Body of pancreas (tissue), 4 donors: ENCODE measurements around the gene ADGRF4. TPM values are rescaled to one million over a fixed set of nuclear protein-coding genes. Genes with fewer than 3 reads are reported as not detected.

Experiments
- ATAC-seq: fragments of 150-250 bp; one replicate; pipeline ENCODE4 v1.9.1; 2016
- DNase-seq, 4 donors: peaks; one replicate each; pipeline ENCODE4 v3.0.0-alpha.2; 2019
- H3K27ac ChIP-seq, 4 donors: fragments of 200-600 bp; sonication (generic); 1 replicate in 3 of 4; 2 replicates in 1 of 4; pipeline versions ENCODE4 v1.5.1 to v1.6.1; 2016 to 2019; ENCODE audit warnings: mild to moderate bottlenecking in 1 of 4, mixed read lengths in 1 of 4, moderate library complexity in 1 of 4
- H3K27me3 ChIP-seq, 2 donors: fragments of 200-600 bp; sonication (generic); one replicate each; pipeline ENCODE4 v1.6.0; 2016; ENCODE audit warnings: mild to moderate bottlenecking in 1 of 2
- H3K36me3 ChIP-seq, 2 donors: fragments of 200-600 bp; sonication (generic); replicated peaks in 1 of 2; 2 replicates each; pipeline ENCODE4 v1.5.1; 2016; ENCODE audit warnings: low read depth in 2 of 2; ENCODE audit not compliant: insufficient read depth in 1 of 2
- H3K4me1 ChIP-seq: fragments of 200-600 bp; sonication (generic); one replicate; pipeline ENCODE4 v1.6.0; 2016
- H3K4me3 ChIP-seq, 2 donors: fragments of 200-600 bp; sonication (generic); 1 replicate in 1 of 2; 2 replicates in 1 of 2; pipeline ENCODE4 v1.5.1; 2016 to 2019
- H3K9me3 ChIP-seq, 3 donors: fragments of 200-600 bp; sonication (generic); 1 replicate in 2 of 3; 2 replicates in 1 of 3; pipeline ENCODE4 v1.5.1; 2016
- POLR2A ChIP-seq, 3 donors: fragments of 450-650 bp; IDR thresholded peaks; one replicate each; pipeline ENCODE4 v1.6.1; 2016; ENCODE audit warnings: antibody characterized with exemption in 3 of 3, mild to moderate bottlenecking in 2 of 3
- WGBS, 2 donors: methylation state at CpG; one replicate each; pipeline ENCODE4 v1.1.5; 2017; 5-methylcytosine and 5-hydroxymethylcytosine counted together
- intact Hi-C: fragments of 100-400 bp; cut with DNase I; formaldehyde crosslinking; loops from one replicate; pipeline ENCODE4 v1.15.1; 2023
- total RNA-seq, 2 donors: library from RNA; depleted of rRNA; stranded (reverse); fragments of >200 nt; gene quantifications; one replicate each; pipeline ENCODE4 v1.1.0, GENCODE V29; 2016
- TF ChIP-seq, protein P1 (sequence below), 7 experiments: fragments of 450-650 bp in 4 of 7; fragments of 200-600 bp in 3 of 7; sonication (generic) in 3 of 7; IDR thresholded peaks; one replicate each; pipeline ENCODE4 v1.5.1; 2016 to 2019; ENCODE audit warnings: antibody characterized with exemption in 7 of 7

Gene ADGRF4
- not detected for total RNA-seq

- TF ChIP-seq, protein P1, sequence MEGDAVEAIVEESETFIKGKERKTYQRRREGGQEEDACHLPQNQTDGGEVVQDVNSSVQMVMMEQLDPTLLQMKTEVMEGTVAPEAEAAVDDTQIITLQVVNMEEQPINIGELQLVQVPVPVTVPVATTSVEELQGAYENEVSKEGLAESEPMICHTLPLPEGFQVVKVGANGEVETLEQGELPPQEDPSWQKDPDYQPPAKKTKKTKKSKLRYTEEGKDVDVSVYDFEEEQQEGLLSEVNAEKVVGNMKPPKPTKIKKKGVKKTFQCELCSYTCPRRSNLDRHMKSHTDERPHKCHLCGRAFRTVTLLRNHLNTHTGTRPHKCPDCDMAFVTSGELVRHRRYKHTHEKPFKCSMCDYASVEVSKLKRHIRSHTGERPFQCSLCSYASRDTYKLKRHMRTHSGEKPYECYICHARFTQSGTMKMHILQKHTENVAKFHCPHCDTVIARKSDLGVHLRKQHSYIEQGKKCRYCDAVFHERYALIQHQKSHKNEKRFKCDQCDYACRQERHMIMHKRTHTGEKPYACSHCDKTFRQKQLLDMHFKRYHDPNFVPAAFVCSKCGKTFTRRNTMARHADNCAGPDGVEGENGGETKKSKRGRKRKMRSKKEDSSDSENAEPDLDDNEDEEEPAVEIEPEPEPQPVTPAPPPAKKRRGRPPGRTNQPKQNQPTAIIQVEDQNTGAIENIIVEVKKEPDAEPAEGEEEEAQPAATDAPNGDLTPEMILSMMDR (IDR thresholded peaks at IDR 0.05), result no peak
- no peak for TF ChIP-seq POLR2A (IDR thresholded peaks at IDR 0.05)
- intact Hi-C loops, result no loop called here
- H3K27ac ChIP-seq, result no peak within 1 kb of the TSS
- no peak within 1 kb of the TSS for H3K4me3 ChIP-seq
- no peaks in the 10 kb centered on the region for H3K27me3 ChIP-seq
- no peaks in the 10 kb centered on the region for H3K9me3 ChIP-seq
- H3K4me1 ChIP-seq, result no peaks in the 10 kb centered on the region
- H3K36me3 ChIP-seq, result no peaks in the 10 kb centered on the region
- WGBS, 2 donors, result 74 to 83% methylated on average over 5 of the region's 5 CpGs
- ATAC-seq (no peak), DNase-seq (no peak)
Measured at GRCh38 chr6:47698342-47698787, at the start of gene ADGRF4. Gene ADGRF4 (plus strand): TSS chr6:47698580. CDS start chr6:47707246, 8,666 bp downstream.

GRCh38 chr6:47650553-47651432 lies 47.6 kb upstream of the ADGRF4 start:
- no peaks in the 10 kb centered on the region for H3K27me3 ChIP-seq
- H3K36me3 ChIP-seq, result no peaks in the 10 kb centered on the region
- TF ChIP-seq, protein P1 (IDR thresholded peaks at IDR 0.05), result no peak
- TF ChIP-seq POLR2A (IDR thresholded peaks at IDR 0.05), result no peak
- DNase-seq (no peak), ATAC-seq (no peak)
- no peaks in the 10 kb centered on the region for H3K4me1 ChIP-seq
- intact Hi-C loops, result no loop called here
- no peak overlapping the region for H3K4me3 ChIP-seq
- WGBS, 2 donors, result 53 to 55% methylated on average over 3 of the region's 3 CpGs
- H3K27ac ChIP-seq, result no peak overlapping the region
- no peaks in the 10 kb centered on the region for H3K9me3 ChIP-seq

DNA sequence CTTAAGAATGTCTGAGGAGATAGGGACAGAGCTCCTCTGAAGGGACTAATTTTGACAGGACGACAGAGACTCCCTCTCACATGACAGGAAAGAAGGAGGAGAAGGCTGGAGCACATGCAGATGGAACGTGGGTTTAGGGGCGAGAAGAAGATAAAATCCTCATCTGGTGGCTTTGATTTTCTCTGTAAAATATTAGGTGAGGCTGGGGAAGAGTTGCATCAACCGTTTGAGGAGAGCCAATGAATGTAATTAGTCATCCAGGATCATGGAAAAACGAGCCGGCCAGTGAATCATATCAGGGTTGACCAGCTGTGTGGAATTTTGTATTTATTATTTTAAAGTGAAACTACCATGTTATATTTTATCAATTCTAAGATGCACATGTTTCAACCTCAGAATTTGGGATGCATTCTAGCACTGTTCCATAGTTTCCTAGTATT lies 46.9 kb upstream of the ADGRF4 start:
- intact Hi-C loops, result no loop called here
- H3K27ac ChIP-seq, result no peak overlapping the region
- no peaks in the 10 kb centered on the region for H3K9me3 ChIP-seq
- no peak for DNase-seq
- no peaks in the 10 kb centered on the region for H3K36me3 ChIP-seq
- no peak for ATAC-seq
- H3K4me1 ChIP-seq, result no peaks in the 10 kb centered on the region
- 27 to 28% methylated on average over 6 of the region's 6 CpGs for WGBS, 2 donors
- no peaks in the 10 kb centered on the region for H3K27me3 ChIP-seq
- TF ChIP-seq, protein P1 (IDR thresholded peaks at IDR 0.05), result no peak
- no peak for TF ChIP-seq POLR2A (IDR thresholded peaks at IDR 0.05)
- H3K4me3 ChIP-seq, result no peak overlapping the region

DNA sequence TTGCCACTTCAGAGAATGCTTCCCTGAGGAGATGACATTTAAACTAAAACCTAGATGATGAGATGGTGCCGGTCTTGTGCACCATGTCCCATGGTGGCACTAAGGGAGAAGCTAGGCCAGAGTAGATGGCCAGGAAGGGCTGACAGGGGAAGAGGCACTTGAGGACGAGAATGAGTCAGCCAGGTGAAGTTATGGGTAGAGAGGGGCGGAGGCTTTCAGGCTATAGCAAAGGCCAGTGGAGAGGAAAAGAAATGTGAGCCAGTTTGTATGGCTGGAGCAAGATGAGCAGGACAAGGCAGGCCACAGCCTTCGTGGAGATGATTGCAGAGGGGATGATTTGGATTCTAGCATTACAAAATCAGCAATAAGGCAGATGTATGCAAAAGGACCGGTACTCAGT lies 44.7 kb upstream of the ADGRF4 start:
- TF ChIP-seq POLR2A (IDR thresholded peaks at IDR 0.05), result no peak
- TF ChIP-seq, protein P1 (IDR thresholded peaks at IDR 0.05), result no peak
- 72 to 89% methylated on average over 5 of the region's 5 CpGs for WGBS, 2 donors
- DNase-seq, result no peak
- intact Hi-C loops, result no loop called here
- H3K27me3 ChIP-seq, result no peaks in the 10 kb centered on the region
- H3K36me3 ChIP-seq, result no peaks in the 10 kb centered on the region
- no peak overlapping the region for H3K27ac ChIP-seq
- H3K4me3 ChIP-seq, result no peak overlapping the region
- no peak for ATAC-seq
- H3K4me1 ChIP-seq, result no peaks in the 10 kb centered on the region
- no peaks in the 10 kb centered on the region for H3K9me3 ChIP-seq
